ENCODE data around the gene APOB. TPM values are rescaled to one million over a fixed set of nuclear protein-coding genes. Genes with fewer than 3 reads are reported as not detected.

The APOB gene
- total and polyA plus RNA-seq, 2 of the 8 experiments (the other 6 are each of a cell fraction or from before 2014, with no cell fraction given): 0.15 to 0.61 TPM

- no peak for TF ChIP-seq CHD7 (IDR thresholded peaks at IDR 0.05; ENCODE audit: insufficient replicate concordance, low read length)
- peak; percentile 49 for TF ChIP-seq KDM4A (IDR thresholded peaks at IDR 0.05; ENCODE audit: low read depth, low read length, severe bottlenecking)
- TF ChIP-seq EGR1 (IDR thresholded peaks at IDR 0.05; ENCODE audit: borderline replicate concordance, low read depth, low read length): peak; percentile 83
- TF ChIP-seq EZH2 (IDR thresholded peaks at IDR 0.05; ENCODE audit: low read depth, low read length, severe bottlenecking): peak; percentile 45
- peak; percentile 60; the same call in 1 of the 2 replicates for TF ChIP-seq SUZ12 (IDR thresholded peaks at IDR 0.05; ENCODE audit: low read length)
- no peak for TF ChIP-seq ATF3 (IDR thresholded peaks at IDR 0.05; ENCODE audit: insufficient read depth, low read depth, low read length)
- TF ChIP-seq E2F6 (IDR thresholded peaks at IDR 0.05): peak; percentile 65
- 0 out of 2 replicates have a peak, but pooled peaks have one; percentile 21 for TF ChIP-seq FOSL1 (IDR thresholded peaks at IDR 0.05; ENCODE audit: insufficient read depth, low read depth, low read length)
Observed at GRCh38 chr2:21043744-21044532, at the start of gene APOB (continued).

All from H1 (cell line).